Neural progenitor cell (in vitro differentiated cells): Measurements from ENCODE around the gene HEATR5B.

Experiments used
- EZH2 ChIP-seq: fragments of 200-600 bp; sonication (generic); IDR thresholded peaks from 2 replicates; pipeline ENCODE4 v1.6.1; 2017; ENCODE audit warnings: antibody characterized with exemption, mild to moderate bottlenecking, moderate library complexity
- EZH2phosphoT487 ChIP-seq: fragments of 200-600 bp; sonication (generic); IDR thresholded peaks from 2 replicates; pipeline ENCODE4 v1.6.1; 2017; ENCODE audit warnings: antibody characterized with exemption
- TF ChIP-seq, protein P1 (sequence below): fragments of 200-600 bp; sonication (generic); IDR thresholded peaks from 2 replicates; pipeline ENCODE4 v1.5.1; 2017; ENCODE audit warnings: antibody characterized with exemption, mild to moderate bottlenecking

GRCh38 chr2:37068686-37069085 lies 15.5 kb downstream of the HEATR5B start:
- TF ChIP-seq, protein P1, sequence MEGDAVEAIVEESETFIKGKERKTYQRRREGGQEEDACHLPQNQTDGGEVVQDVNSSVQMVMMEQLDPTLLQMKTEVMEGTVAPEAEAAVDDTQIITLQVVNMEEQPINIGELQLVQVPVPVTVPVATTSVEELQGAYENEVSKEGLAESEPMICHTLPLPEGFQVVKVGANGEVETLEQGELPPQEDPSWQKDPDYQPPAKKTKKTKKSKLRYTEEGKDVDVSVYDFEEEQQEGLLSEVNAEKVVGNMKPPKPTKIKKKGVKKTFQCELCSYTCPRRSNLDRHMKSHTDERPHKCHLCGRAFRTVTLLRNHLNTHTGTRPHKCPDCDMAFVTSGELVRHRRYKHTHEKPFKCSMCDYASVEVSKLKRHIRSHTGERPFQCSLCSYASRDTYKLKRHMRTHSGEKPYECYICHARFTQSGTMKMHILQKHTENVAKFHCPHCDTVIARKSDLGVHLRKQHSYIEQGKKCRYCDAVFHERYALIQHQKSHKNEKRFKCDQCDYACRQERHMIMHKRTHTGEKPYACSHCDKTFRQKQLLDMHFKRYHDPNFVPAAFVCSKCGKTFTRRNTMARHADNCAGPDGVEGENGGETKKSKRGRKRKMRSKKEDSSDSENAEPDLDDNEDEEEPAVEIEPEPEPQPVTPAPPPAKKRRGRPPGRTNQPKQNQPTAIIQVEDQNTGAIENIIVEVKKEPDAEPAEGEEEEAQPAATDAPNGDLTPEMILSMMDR, result no peak
- TF ChIP-seq EZH2 (no peak), EZH2phosphoT487 (no peak)
